Esophagus squamous epithelium (tissue), 5 donors: Measurements from ENCODE around the gene SYNE2. TPM values are rescaled to one million over a fixed set of nuclear protein-coding genes. Genes with fewer than 3 reads are reported as not detected.

ENCODE experiments used
- DNase-seq: peaks from one replicate; lab custom pipeline; 2025; lab: John Stamatoyannopoulos, UW
- H3K27ac ChIP-seq, 4 donors: fragments of 200-600 bp; sonication (generic); one replicate each; pipeline ENCODE4 v1.5.1; 2016 to 2019; ENCODE audit warnings: mild to moderate bottlenecking in 1 of 4
- H3K27me3 ChIP-seq, 4 donors: fragments of 200-600 bp; sonication (generic); 1 replicate in 3 of 4; 2 replicates in 1 of 4; pipeline versions ENCODE4 v1.5.1 to v1.6.0; 2017 to 2021; ENCODE audit warnings: antibody characterized with exemption in 1 of 4
- H3K36me3 ChIP-seq, 3 donors: fragments of 200-600 bp; sonication (generic); one replicate each; pipeline ENCODE4 v1.5.1; 2016 to 2019
- H3K4me1 ChIP-seq, 3 donors: fragments of 200-600 bp; sonication (generic); one replicate each; pipeline ENCODE4 v1.5.1; 2017 to 2019
- H3K4me3 ChIP-seq, 4 donors: fragments of 200-600 bp; sonication (generic); 1 replicate in 3 of 4; 2 replicates in 1 of 4; pipeline ENCODE4 v1.5.1; 2016 to 2019; ENCODE audit warnings: mild to moderate bottlenecking in 2 of 4, moderate library complexity in 1 of 4
- H3K9me3 ChIP-seq, 3 donors: fragments of 200-600 bp; sonication (generic); one replicate each; pipeline ENCODE4 v1.5.1; 2016 to 2019
- CTCF ChIP-seq, 6 experiments: fragments of 450-650 bp in 4 of 6; fragments of 200-600 bp in 2 of 6; sonication (generic) in 2 of 6; IDR thresholded peaks; one replicate each; pipeline ENCODE4 v1.5.1; 2016 to 2019; ENCODE audit warnings: antibody characterized with exemption in 6 of 6, mild to moderate bottlenecking in 4 of 6, moderate library complexity in 4 of 6
- POLR2A ChIP-seq, 4 donors: fragments of 450-650 bp; IDR thresholded peaks; one replicate each; pipeline ENCODE4 v1.6.1; 2017; ENCODE audit warnings: antibody characterized with exemption in 4 of 4, mild to moderate bottlenecking in 4 of 4, moderate library complexity in 3 of 4
- WGBS, 2 donors: methylation state at CpG; one replicate each; pipeline ENCODE4 v1.1.5; 2018; 5-methylcytosine and 5-hydroxymethylcytosine counted together
- intact Hi-C: fragments of 100-400 bp; cut with DNase I; formaldehyde crosslinking; loops from one replicate; pipeline ENCODE4 v1.15.0; 2022
- total RNA-seq, 4 donors: library from RNA; depleted of rRNA; stranded (reverse); fragments of >200 nt; gene quantifications; one replicate each; pipeline ENCODE4 v1.1.0, GENCODE V29; 2016
- donor health status: DM: yes; HTN: yes; CAD: no.

SYNE2 gene
- total RNA-seq, 4 donors from 2014 or later: 128 to 197 (median 145) TPM

GRCh38 chr14:64089920-64090319, 237.1 kb downstream of the SYNE2 start:
- Histone ChIP-seq H3K36me3 (peaks cover 0 to 72% (median 0%) of the 10 kb centered on the region in 3 donors), H3K27me3 (no peaks in the 10 kb centered on the region), H3K9me3 (no peaks in the 10 kb centered on the region), H3K4me1 (peaks cover 0 to 6% (median 0%) of the 10 kb centered on the region in 3 donors), H3K27ac (peak overlapping the region in 1 of 4 donors; percentile 31), H3K4me3 (no peak overlapping the region)
- 51 to 70% methylated on average over 2 of the region's 2 CpGs for WGBS, 2 donors
- DNase-seq: no peak
- intact Hi-C loops: no loop called here
- no peak for TF ChIP-seq POLR2A (IDR thresholded peaks at IDR 0.05)
- no peak for TF ChIP-seq CTCF (IDR thresholded peaks at IDR 0.05)

GRCh38 chr14:64091217-64091616, 238.4 kb downstream of the SYNE2 start:
- peaks cover 0 to 80% (median 0%) of the 10 kb centered on the region in 3 donors for H3K36me3 ChIP-seq
- no peak for DNase-seq
- 88% methylated on average over 1 of the region's 1 CpG for WGBS, 2 donors
- H3K27me3 ChIP-seq: no peaks in the 10 kb centered on the region
- no peaks in the 10 kb centered on the region for H3K9me3 ChIP-seq
- no peak overlapping the region for H3K4me3 ChIP-seq
- TF ChIP-seq POLR2A (IDR thresholded peaks at IDR 0.05) (no peak), CTCF (IDR thresholded peaks at IDR 0.05) (no peak)
- peaks cover 0 to 16% (median 0%) of the 10 kb centered on the region in 3 donors for H3K4me1 ChIP-seq
- H3K27ac ChIP-seq: no peak overlapping the region
- intact Hi-C loops: no loop called here

GRCh38 chr14:64092338-64092737, 239.5 kb downstream of the SYNE2 start:
- peak overlapping the region in 3 of 4 donors; percentile 46 to 71 (median 60) for H3K27ac ChIP-seq
- no peaks in the 10 kb centered on the region for H3K27me3 ChIP-seq

GRCh38 chr14:64092940-64093339, 240.1 kb downstream of the SYNE2 start:
- 82 to 90% methylated on average over 4 to 5 of the region's 5 CpGs for WGBS, 2 donors
- H3K36me3 ChIP-seq: peaks cover 0 to 89% (median 2%) of the 10 kb centered on the region in 3 donors
- DNase-seq: no peak
- peak overlapping the region in 3 of 4 donors; percentile 46 to 71 (median 60) for H3K27ac ChIP-seq
- intact Hi-C loops: no loop called here
- H3K9me3 ChIP-seq: no peaks in the 10 kb centered on the region
- H3K27me3 ChIP-seq: no peaks in the 10 kb centered on the region
- peaks cover 0 to 32% (median 0%) of the 10 kb centered on the region in 3 donors for H3K4me1 ChIP-seq
- H3K4me3 ChIP-seq: peak overlapping the region in 1 of 4 donors; percentile 3
- TF ChIP-seq POLR2A (IDR thresholded peaks at IDR 0.05) (no peak), CTCF (IDR thresholded peaks at IDR 0.05) (no peak)

More at GRCh38 chr14:64092338-64092737, 239.5 kb downstream of the SYNE2 start:
- H3K4me3 ChIP-seq: no peak overlapping the region
- peaks cover 0 to 26% (median 0%) of the 10 kb centered on the region in 3 donors for H3K4me1 ChIP-seq
- H3K36me3 ChIP-seq: peaks cover 0 to 88% (median 0%) of the 10 kb centered on the region in 3 donors
- TF ChIP-seq CTCF (IDR thresholded peaks at IDR 0.05) (no peak), POLR2A (IDR thresholded peaks at IDR 0.05) (no peak)
- DNase-seq: no peak
- H3K9me3 ChIP-seq: no peaks in the 10 kb centered on the region
- 80 to 85% methylated on average over 4 of the region's 4 CpGs for WGBS, 2 donors
- intact Hi-C loops: no loop called here

- no peak for TF ChIP-seq POLR2A (IDR thresholded peaks at IDR 0.05)
- TF ChIP-seq CTCF (IDR thresholded peaks at IDR 0.05): no peak
- 54 to 80% methylated on average over 3 of the region's 3 CpGs for WGBS, 2 donors
- no peak for DNase-seq
Observed at GRCh38 chr14:64095620-64096019, 242.8 kb downstream of the SYNE2 start.

More at GRCh38 chr14:64095620-64096019, 242.8 kb downstream of the SYNE2 start:
- Histone ChIP-seq H3K4me3 (no peak overlapping the region), H3K36me3 (peaks cover 0 to 84% (median 4%) of the 10 kb centered on the region in 3 donors), H3K27ac (peak overlapping the region in 3 of 4 donors; percentile 37 to 51 (median 49)), H3K9me3 (no peaks in the 10 kb centered on the region), H3K4me1 (peaks cover 0 to 41% (median 0%) of the 10 kb centered on the region in 3 donors), H3K27me3 (no peaks in the 10 kb centered on the region)
- intact Hi-C loops: no loop called here
